HEK293 (cell line): ENCODE data around the gene DIP2A.

Experiments used
- CTCF ChIP-seq: fragments of 450-650 bp; formaldehyde crosslinking; IDR thresholded peaks from 2 replicates; pipeline ENCODE4 v1.5.1; 2016; ENCODE audit warnings: missing biosample characterization, missing genetic modification characterization
- INSM2 ChIP-seq: fragments of 450-650 bp; formaldehyde crosslinking; IDR thresholded peaks from 2 replicates; pipeline ENCODE4 v1.5.1; 2016; ENCODE audit warnings: missing biosample characterization, missing genetic modification characterization
- KLF16 ChIP-seq: fragments of 450-650 bp; formaldehyde crosslinking; IDR thresholded peaks from 2 replicates; pipeline ENCODE4 v1.5.1; 2017; ENCODE audit warnings: missing biosample characterization, missing genetic modification characterization
- KLF7 ChIP-seq: fragments of 450-650 bp; formaldehyde crosslinking; IDR thresholded peaks from 2 replicates; pipeline ENCODE4 v1.5.1; 2016; ENCODE audit warnings: missing biosample characterization, missing genetic modification characterization, borderline replicate concordance
- PRDM4 ChIP-seq: fragments of 450-650 bp; formaldehyde crosslinking; IDR thresholded peaks from 2 replicates; pipeline ENCODE4 v1.5.1; 2017; ENCODE audit warnings: missing biosample characterization, missing genetic modification characterization
- YY1 ChIP-seq: fragments of 450-650 bp; formaldehyde crosslinking; IDR thresholded peaks from 2 replicates; pipeline ENCODE4 v1.5.1; 2018; ENCODE audit warnings: missing biosample characterization, missing genetic modification characterization
- ZNF335 ChIP-seq: fragments of 450-650 bp; formaldehyde crosslinking; conservative IDR thresholded peaks from 2 replicates; pipeline ENCODE4 v1.5.1; 2016; ENCODE audit warnings: missing biosample characterization, missing genetic modification characterization
- ZNF473 ChIP-seq: fragments of 450-650 bp; formaldehyde crosslinking; IDR thresholded peaks from 2 replicates; pipeline ENCODE4 v1.5.1; 2017; ENCODE audit warnings: missing biosample characterization, missing genetic modification characterization
- ZNF624 ChIP-seq: fragments of 450-650 bp; formaldehyde crosslinking; IDR thresholded peaks from 2 replicates; pipeline ENCODE4 v1.5.1; 2017; ENCODE audit warnings: missing biosample characterization, missing genetic modification characterization
- ZNF660 ChIP-seq: fragments of 450-650 bp; IDR thresholded peaks from 2 replicates; pipeline ENCODE4 v1.5.1; 2018; ENCODE audit warnings: missing biosample characterization, mild to moderate bottlenecking, missing genetic modification characterization
- ZNF701 ChIP-seq: fragments of 450-650 bp; formaldehyde crosslinking; IDR thresholded peaks from 2 replicates; pipeline ENCODE4 v1.5.1; 2016; ENCODE audit warnings: missing biosample characterization, missing genetic modification characterization
- TF ChIP-seq, protein P1 (sequence below): sonication (generic); formaldehyde crosslinking; IDR thresholded peaks from 2 replicates; pipeline ENCODE4 v1.8.1; 2022; ENCODE audit warnings: mild to moderate bottlenecking, moderate library complexity, missing genetic modification reagents

- TF ChIP-seq ZNF473 (tag by site-specific recombination) (no peak), CTCF (tag by site-specific recombination) (no peak), ZNF335 (tag by site-specific recombination) (no peak), KLF16 (tag by site-specific recombination) (no peak), INSM2 (tag by site-specific recombination) (no peak), ZNF624 (tag by site-specific recombination) (no peak), ZNF701 (tag by site-specific recombination) (no peak), YY1 (no peak), PRDM4 (no peak), ZNF660 (tag by site-specific recombination) (no peak), KLF7 (no peak)
- TF ChIP-seq, protein P1, sequence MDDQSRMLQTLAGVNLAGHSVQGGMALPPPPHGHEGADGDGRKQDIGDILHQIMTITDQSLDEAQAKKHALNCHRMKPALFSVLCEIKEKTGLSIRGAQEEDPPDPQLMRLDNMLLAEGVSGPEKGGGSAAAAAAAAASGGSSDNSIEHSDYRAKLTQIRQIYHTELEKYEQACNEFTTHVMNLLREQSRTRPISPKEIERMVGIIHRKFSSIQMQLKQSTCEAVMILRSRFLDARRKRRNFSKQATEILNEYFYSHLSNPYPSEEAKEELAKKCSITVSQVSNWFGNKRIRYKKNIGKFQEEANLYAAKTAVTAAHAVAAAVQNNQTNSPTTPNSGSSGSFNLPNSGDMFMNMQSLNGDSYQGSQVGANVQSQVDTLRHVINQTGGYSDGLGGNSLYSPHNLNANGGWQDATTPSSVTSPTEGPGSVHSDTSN (CRISPR knock-in tag): no peak
Measured at GRCh38 chr21:46428987-46429710, 29.5 kb upstream of the DIP2A start.
